Measurements from ENCODE around the gene CSH2. TPM values are rescaled to one million over a fixed set of nuclear protein-coding genes. Genes with fewer than 3 reads are reported as not detected.

CSH2 gene
- total RNA-seq, 1 donor from 2014 or later = not detected

GRCh38 chr17:63834431-63835166 is 38.9 kb downstream of the CSH2 start:
- H3K4me3 ChIP-seq = no peak overlapping the region
- DNase-seq (ENCODE audit: low spot score in 2 of 2) = no peak
- H3K27me3 ChIP-seq = no peaks in the 10 kb centered on the region
- intact Hi-C loops (cut with DNase I) = no loop called here
- H3K9me3 ChIP-seq = no peaks in the 10 kb centered on the region
- peaks cover 73 to 77% of the 10 kb centered on the region in 2 donors for H3K36me3 ChIP-seq
- H3K27ac ChIP-seq = peak overlapping the region in 1 of 2 donors; percentile 9
- H3K4me1 ChIP-seq = peaks cover 16 to 25% of the 10 kb centered on the region in 2 donors
- TF ChIP-seq, protein P1, sequence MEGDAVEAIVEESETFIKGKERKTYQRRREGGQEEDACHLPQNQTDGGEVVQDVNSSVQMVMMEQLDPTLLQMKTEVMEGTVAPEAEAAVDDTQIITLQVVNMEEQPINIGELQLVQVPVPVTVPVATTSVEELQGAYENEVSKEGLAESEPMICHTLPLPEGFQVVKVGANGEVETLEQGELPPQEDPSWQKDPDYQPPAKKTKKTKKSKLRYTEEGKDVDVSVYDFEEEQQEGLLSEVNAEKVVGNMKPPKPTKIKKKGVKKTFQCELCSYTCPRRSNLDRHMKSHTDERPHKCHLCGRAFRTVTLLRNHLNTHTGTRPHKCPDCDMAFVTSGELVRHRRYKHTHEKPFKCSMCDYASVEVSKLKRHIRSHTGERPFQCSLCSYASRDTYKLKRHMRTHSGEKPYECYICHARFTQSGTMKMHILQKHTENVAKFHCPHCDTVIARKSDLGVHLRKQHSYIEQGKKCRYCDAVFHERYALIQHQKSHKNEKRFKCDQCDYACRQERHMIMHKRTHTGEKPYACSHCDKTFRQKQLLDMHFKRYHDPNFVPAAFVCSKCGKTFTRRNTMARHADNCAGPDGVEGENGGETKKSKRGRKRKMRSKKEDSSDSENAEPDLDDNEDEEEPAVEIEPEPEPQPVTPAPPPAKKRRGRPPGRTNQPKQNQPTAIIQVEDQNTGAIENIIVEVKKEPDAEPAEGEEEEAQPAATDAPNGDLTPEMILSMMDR (IDR thresholded peaks at IDR 0.05) = peak; percentile 14 to 41 (median 25)

DNA sequence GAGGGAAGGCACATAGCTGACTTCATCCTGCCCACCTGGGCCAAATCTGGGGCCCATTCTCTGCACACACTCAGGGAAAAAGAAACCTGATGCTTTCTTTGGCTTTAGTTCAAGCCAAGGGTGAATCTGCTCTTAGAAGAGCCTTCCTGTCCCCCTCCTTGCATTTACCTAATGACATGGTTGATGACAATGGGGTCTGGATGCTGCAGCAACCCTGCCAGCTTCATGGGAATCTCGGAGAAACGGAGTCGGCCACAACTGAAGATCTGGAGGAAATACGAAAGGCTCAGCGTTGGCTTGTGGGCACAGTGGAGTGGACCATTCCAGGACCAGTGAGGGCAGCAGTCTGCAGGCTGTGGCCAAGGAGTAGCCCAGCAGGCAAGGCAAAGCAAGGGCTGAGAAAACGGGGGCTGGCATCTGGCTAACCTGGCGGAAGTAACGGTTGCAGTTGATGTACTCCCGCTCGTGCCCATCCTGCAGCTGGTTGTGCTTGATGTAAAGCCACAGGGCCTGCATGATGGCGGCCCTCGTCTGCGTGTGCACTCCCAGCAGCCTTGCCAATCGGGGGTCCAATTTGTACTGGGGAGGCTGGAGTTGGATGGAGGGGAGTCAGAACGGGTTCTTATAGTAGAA is 39.6 kb downstream of the CSH2 start:
- Histone ChIP-seq H3K27me3 (no peaks in the 10 kb centered on the region), H3K36me3 (peaks cover 80 to 84% of the 10 kb centered on the region in 2 donors), H3K27ac (no peak overlapping the region), H3K4me3 (no peak overlapping the region), H3K4me1 (peaks cover 13 to 22% of the 10 kb centered on the region in 2 donors), H3K9me3 (no peaks in the 10 kb centered on the region)
- intact Hi-C loops (cut with DNase I) = no loop called here
- no peak for DNase-seq (ENCODE audit: low spot score in 2 of 2)
- TF ChIP-seq, protein P1 (IDR thresholded peaks at IDR 0.05) = no peak

DNA sequence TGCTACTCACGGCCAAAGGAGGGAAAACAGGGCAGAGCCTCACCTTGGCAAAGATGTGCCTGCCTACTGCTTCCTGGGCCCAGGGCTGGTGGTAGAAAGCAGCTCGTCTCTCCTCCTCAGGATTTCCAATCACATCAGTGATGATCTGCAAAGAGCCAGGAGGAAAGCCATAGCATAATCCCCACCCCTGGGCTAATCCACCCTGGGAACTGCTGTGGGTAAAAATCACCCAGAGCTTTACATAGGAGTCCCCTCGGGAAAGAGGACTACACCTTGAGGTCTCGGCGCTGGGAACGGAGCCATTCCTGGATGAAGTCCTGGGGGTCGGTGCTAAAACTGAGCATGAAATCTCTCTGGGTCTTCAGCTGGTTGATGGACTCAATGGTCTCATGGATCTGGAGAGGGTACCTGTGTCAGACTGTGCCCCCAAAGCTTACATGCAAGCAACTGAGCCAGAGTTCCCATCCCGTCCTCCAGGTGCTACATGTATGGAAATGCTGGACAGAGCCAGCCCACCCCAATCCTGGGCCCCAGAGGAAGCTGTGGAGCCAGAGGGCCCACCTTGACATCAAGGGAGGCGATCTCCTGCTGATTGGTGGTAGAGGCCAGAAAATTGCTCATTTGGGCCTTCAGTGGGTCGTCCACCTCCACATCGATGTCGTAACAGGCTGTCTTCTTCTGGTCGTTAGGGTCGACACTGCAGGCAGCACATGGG is 40.3 kb downstream of the CSH2 start:
- Histone ChIP-seq H3K36me3 (peaks cover 80 to 84% of the 10 kb centered on the region in 2 donors), H3K4me3 (no peak overlapping the region), H3K27me3 (no peaks in the 10 kb centered on the region), H3K9me3 (no peaks in the 10 kb centered on the region), H3K4me1 (peaks cover 17 to 22% of the 10 kb centered on the region in 2 donors), H3K27ac (no peak overlapping the region)
- TF ChIP-seq, protein P1 (IDR thresholded peaks at IDR 0.05) = no peak
- intact Hi-C loops (cut with DNase I) = no loop called here
- DNase-seq (ENCODE audit: low spot score in 2 of 2) = no peak

DNA sequence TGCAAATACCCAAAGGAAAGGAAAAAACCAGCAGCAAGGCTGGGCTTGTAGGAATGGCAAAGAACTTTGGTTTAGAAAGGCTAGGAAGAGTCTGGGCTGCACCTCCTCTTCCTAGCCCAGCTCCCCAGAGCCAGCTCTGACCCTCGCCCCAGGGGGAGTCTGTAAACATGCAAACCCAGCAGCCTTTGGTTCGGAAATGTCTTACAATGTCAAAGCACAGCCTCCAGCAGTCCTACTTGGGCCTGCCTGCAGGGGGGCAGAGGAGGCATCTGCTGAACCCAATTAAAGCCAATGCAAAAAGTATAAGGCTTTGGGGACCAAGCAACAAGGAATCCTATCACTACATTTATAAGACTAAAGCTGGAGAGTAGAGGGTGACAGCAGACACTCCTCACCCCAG is 41.0 kb downstream of the CSH2 start:
- intact Hi-C loops (cut with DNase I) = no loop called here
- DNase-seq (ENCODE audit: low spot score in 2 of 2) = no peak
- Histone ChIP-seq H3K9me3 (no peaks in the 10 kb centered on the region), H3K4me3 (no peak overlapping the region), H3K27ac (no peak overlapping the region), H3K36me3 (peaks cover 80 to 83% of the 10 kb centered on the region in 2 donors), H3K4me1 (peaks cover 13 to 18% of the 10 kb centered on the region in 2 donors), H3K27me3 (no peaks in the 10 kb centered on the region)
- TF ChIP-seq, protein P1 (IDR thresholded peaks at IDR 0.05) = no peak

GRCh38 chr17:63832014-63832413 is 41.5 kb downstream of the CSH2 start:
- H3K9me3 ChIP-seq = no peaks in the 10 kb centered on the region
- H3K4me3 ChIP-seq = no peak overlapping the region
- peaks cover 10 to 14% of the 10 kb centered on the region in 2 donors for H3K4me1 ChIP-seq
- peaks cover 76 to 79% of the 10 kb centered on the region in 2 donors for H3K36me3 ChIP-seq
- TF ChIP-seq, protein P1 (IDR thresholded peaks at IDR 0.05) = no peak
- H3K27me3 ChIP-seq = no peaks in the 10 kb centered on the region
- no peak for DNase-seq (ENCODE audit: low spot score in 2 of 2)
- intact Hi-C loops (cut with DNase I) = no loop called here
- no peak overlapping the region for H3K27ac ChIP-seq

Measured in ascending aorta (tissue), 2 donors.